Measurements from ENCODE around the gene PPP1R12C.
"Not testable (repeated sequence)": the region's sequence is repeated elsewhere in the genome, so short reads cannot be mapped to it uniquely, and the experiment has no call there.

Gene PPP1R12C

GRCh38 chr19:55071129-55071502 is 46.3 kb downstream of the PPP1R12C start:
- no peak for DNase-seq (ENCODE audit: low read depth)

- no peak for DNase-seq (ENCODE audit: low read depth)
These were observed 46.8 kb downstream of the PPP1R12C start for GRCh38 chr19:55070466-55071128.

GRCh38 chr19:55069865-55070197 is 47.6 kb downstream of the PPP1R12C start:
- DNase-seq (ENCODE audit: low read depth): no peak

- no peak for DNase-seq (ENCODE audit: low read depth)
These were observed 48.2 kb downstream of the PPP1R12C start for GRCh38 chr19:55068950-55069864.

- no peak for DNase-seq (ENCODE audit: low read depth)
These were observed 49.6 kb downstream of the PPP1R12C start for GRCh38 chr19:55067869-55068268.

GRCh38 chr19:55066107-55066709 is 51.2 kb downstream of the PPP1R12C start:
- no peak for DNase-seq (ENCODE audit: low read depth)

- not testable (repeated sequence) for DNase-seq (ENCODE audit: low read depth)
These were observed 51.9 kb downstream of the PPP1R12C start for GRCh38 chr19:55065516-55065915.

GRCh38 chr19:55063492-55063843 is 54.0 kb downstream of the PPP1R12C start:
- no peak for DNase-seq (ENCODE audit: low read depth)

GRCh38 chr19:55062735-55063491 is 54.5 kb downstream of the PPP1R12C start, which contains the start of gene RDH13:
Gene RDH13 (minus strand): TSS chr19:55063148. CDS start chr19:55063032, 116 bp downstream.
- peak; percentile 99 for DNase-seq (ENCODE audit: low read depth)

GRCh38 chr19:55060287-55060686 is 57.1 kb downstream of the PPP1R12C start:
- not testable (repeated sequence) for DNase-seq (ENCODE audit: low read depth)

GRCh38 chr19:55058781-55059610 is 58.4 kb downstream of the PPP1R12C start:
- DNase-seq (ENCODE audit: low read depth): no peak

- no peak for DNase-seq (ENCODE audit: low read depth)
These were observed 60.6 kb downstream of the PPP1R12C start for GRCh38 chr19:55056827-55057226.

- no peak for DNase-seq (ENCODE audit: low read depth)
These were observed 63.7 kb downstream of the PPP1R12C start for GRCh38 chr19:55053735-55054134.

GRCh38 chr19:55050749-55051532 is 66.5 kb downstream of the PPP1R12C start:
- no peak for DNase-seq (ENCODE audit: low read depth)

- DNase-seq (ENCODE audit: low read depth): no peak
These were observed 69.0 kb downstream of the PPP1R12C start for GRCh38 chr19:55048446-55048845.

GRCh38 chr19:55047951-55048350 is 69.5 kb downstream of the PPP1R12C start:
- no peak for DNase-seq (ENCODE audit: low read depth)

- no peak for DNase-seq (ENCODE audit: low read depth)
These were observed 70.3 kb downstream of the PPP1R12C start for GRCh38 chr19:55046975-55047622.

GRCh38 chr19:55044771-55045716 is 72.4 kb downstream of the PPP1R12C start:
- DNase-seq (ENCODE audit: low read depth): no peak

GRCh38 chr19:55044286-55044685 is 73.2 kb downstream of the PPP1R12C start:
- DNase-seq (ENCODE audit: low read depth): no peak
